ENCODE measurements around the gene IGFALS.

- TF ChIP-seq POLR2A (IDR thresholded peaks at IDR 0.05), result no peak
- no peak for TF ChIP-seq CTCF (IDR thresholded peaks at IDR 0.05)
Measured at GRCh38 chr16:1768061-1768766, 25.3 kb downstream of the IGFALS start.

Measured in ovary (tissue), 3 donors.